ENCODE measurements around the gene FANCB.

Gene FANCB

GRCh38 chrX:14872851-14873675, at the start of gene FANCB, which contains the start of gene MOSPD2:
FANCB (minus strand) TSS chrX:14873069; CDS start chrX:14865510, 7,559 bp downstream.
MOSPD2 (plus strand) TSS chrX:14873421; CDS start chrX:14873529, 108 bp downstream.
- H3K4me3 ChIP-seq (ENCODE audit: low read length) = peak within 1 kb of the TSS; percentile 95
- H3K36me3 ChIP-seq (ENCODE audit: control insufficient read depth, low read depth, low read length) = peaks cover 7% of the 10 kb centered on the region
- H3K9ac ChIP-seq (ENCODE audit: low read length) = peak within 1 kb of the TSS; percentile 85
- peak within 1 kb of the TSS; percentile 77 for H3K27ac ChIP-seq (ENCODE audit: low read length)
- H3K4me1 ChIP-seq (ENCODE audit: control insufficient read depth, low read depth, low read length) = peaks cover 10% of the 10 kb centered on the region
- H3K9me3 ChIP-seq (ENCODE audit: control insufficient read depth, low read depth, low read length) = no peaks in the 10 kb centered on the region
- no peaks in the 10 kb centered on the region for H3K27me3 ChIP-seq (ENCODE audit: control insufficient read depth, insufficient read depth, low read length)

GRCh38 chrX:14922437-14922836, 49.6 kb upstream of the FANCB start:
- Histone ChIP-seq H3K9me3 (ENCODE audit: control insufficient read depth, low read depth, low read length) (no peaks in the 10 kb centered on the region), H3K4me1 (ENCODE audit: control insufficient read depth, low read depth, low read length) (no peaks in the 10 kb centered on the region), H3K36me3 (ENCODE audit: control insufficient read depth, low read depth, low read length) (peaks cover 19% of the 10 kb centered on the region), H3K4me3 (ENCODE audit: low read length) (no peak overlapping the region), H3K27ac (ENCODE audit: low read length) (no peak overlapping the region), H3K27me3 (ENCODE audit: control insufficient read depth, insufficient read depth, low read length) (no peaks in the 10 kb centered on the region), H3K9ac (ENCODE audit: low read length) (no peak overlapping the region)

GRCh38 chrX:14920196-14920595, 47.3 kb upstream of the FANCB start:
- no peak overlapping the region for H3K27ac ChIP-seq (ENCODE audit: low read length)

GRCh38 chrX:14919407-14919806, 46.5 kb upstream of the FANCB start:
- Histone ChIP-seq H3K4me3 (ENCODE audit: low read length) (no peak overlapping the region), H3K36me3 (ENCODE audit: control insufficient read depth, low read depth, low read length) (peaks cover 38% of the 10 kb centered on the region), H3K27ac (ENCODE audit: low read length) (no peak overlapping the region), H3K9ac (ENCODE audit: low read length) (no peak overlapping the region), H3K27me3 (ENCODE audit: control insufficient read depth, insufficient read depth, low read length) (no peaks in the 10 kb centered on the region), H3K9me3 (ENCODE audit: control insufficient read depth, low read depth, low read length) (no peaks in the 10 kb centered on the region), H3K4me1 (ENCODE audit: control insufficient read depth, low read depth, low read length) (no peaks in the 10 kb centered on the region)

More at GRCh38 chrX:14920196-14920595, 47.3 kb upstream of the FANCB start:
- Histone ChIP-seq H3K4me1 (ENCODE audit: control insufficient read depth, low read depth, low read length) (no peaks in the 10 kb centered on the region), H3K36me3 (ENCODE audit: control insufficient read depth, low read depth, low read length) (peaks cover 35% of the 10 kb centered on the region), H3K9ac (ENCODE audit: low read length) (no peak overlapping the region), H3K9me3 (ENCODE audit: control insufficient read depth, low read depth, low read length) (no peaks in the 10 kb centered on the region), H3K4me3 (ENCODE audit: low read length) (no peak overlapping the region), H3K27me3 (ENCODE audit: control insufficient read depth, insufficient read depth, low read length) (no peaks in the 10 kb centered on the region)

GRCh38 chrX:14916017-14916674, 43.3 kb upstream of the FANCB start:
- Histone ChIP-seq H3K27ac (ENCODE audit: low read length) (no peak overlapping the region), H3K9me3 (ENCODE audit: control insufficient read depth, low read depth, low read length) (no peaks in the 10 kb centered on the region), H3K9ac (ENCODE audit: low read length) (no peak overlapping the region), H3K27me3 (ENCODE audit: control insufficient read depth, insufficient read depth, low read length) (no peaks in the 10 kb centered on the region), H3K36me3 (ENCODE audit: control insufficient read depth, low read depth, low read length) (peaks cover 53% of the 10 kb centered on the region), H3K4me1 (ENCODE audit: control insufficient read depth, low read depth, low read length) (no peaks in the 10 kb centered on the region), H3K4me3 (ENCODE audit: low read length) (no peak overlapping the region)

GRCh38 chrX:14915596-14915995, 42.7 kb upstream of the FANCB start:
- no peak overlapping the region for H3K9ac ChIP-seq (ENCODE audit: low read length)
- H3K4me3 ChIP-seq (ENCODE audit: low read length) = no peak overlapping the region
- H3K9me3 ChIP-seq (ENCODE audit: control insufficient read depth, low read depth, low read length) = no peaks in the 10 kb centered on the region
- H3K27ac ChIP-seq (ENCODE audit: low read length) = no peak overlapping the region
- H3K36me3 ChIP-seq (ENCODE audit: control insufficient read depth, low read depth, low read length) = peaks cover 55% of the 10 kb centered on the region
- H3K27me3 ChIP-seq (ENCODE audit: control insufficient read depth, insufficient read depth, low read length) = no peaks in the 10 kb centered on the region
- H3K4me1 ChIP-seq (ENCODE audit: control insufficient read depth, low read depth, low read length) = no peaks in the 10 kb centered on the region

GRCh38 chrX:14913241-14913640, 40.4 kb upstream of the FANCB start:
- H3K9me3 ChIP-seq (ENCODE audit: control insufficient read depth, low read depth, low read length) = no peaks in the 10 kb centered on the region
- H3K36me3 ChIP-seq (ENCODE audit: control insufficient read depth, low read depth, low read length) = peaks cover 48% of the 10 kb centered on the region

GRCh38 chrX:14903891-14904290, 31.0 kb upstream of the FANCB start:
- peaks cover 6% of the 10 kb centered on the region for H3K9me3 ChIP-seq (ENCODE audit: control insufficient read depth, low read depth, low read length)
- no peak overlapping the region for H3K27ac ChIP-seq (ENCODE audit: low read length)
- no peak overlapping the region for H3K4me3 ChIP-seq (ENCODE audit: low read length)
- H3K4me1 ChIP-seq (ENCODE audit: control insufficient read depth, low read depth, low read length) = peaks cover 6% of the 10 kb centered on the region
- H3K36me3 ChIP-seq (ENCODE audit: control insufficient read depth, low read depth, low read length) = peaks cover 11% of the 10 kb centered on the region
- H3K27me3 ChIP-seq (ENCODE audit: control insufficient read depth, insufficient read depth, low read length) = no peaks in the 10 kb centered on the region
- no peak overlapping the region for H3K9ac ChIP-seq (ENCODE audit: low read length)

More at GRCh38 chrX:14913241-14913640, 40.4 kb upstream of the FANCB start:
- H3K4me3 ChIP-seq (ENCODE audit: low read length) = no peak overlapping the region
- no peak overlapping the region for H3K27ac ChIP-seq (ENCODE audit: low read length)
- H3K27me3 ChIP-seq (ENCODE audit: control insufficient read depth, insufficient read depth, low read length) = no peaks in the 10 kb centered on the region
- no peaks in the 10 kb centered on the region for H3K4me1 ChIP-seq (ENCODE audit: control insufficient read depth, low read depth, low read length)
- H3K9ac ChIP-seq (ENCODE audit: low read length) = no peak overlapping the region

GRCh38 chrX:14902537-14902936, 29.7 kb upstream of the FANCB start:
- no peak overlapping the region for H3K9ac ChIP-seq (ENCODE audit: low read length)
- peaks cover 6% of the 10 kb centered on the region for H3K9me3 ChIP-seq (ENCODE audit: control insufficient read depth, low read depth, low read length)
- peaks cover 6% of the 10 kb centered on the region for H3K4me1 ChIP-seq (ENCODE audit: control insufficient read depth, low read depth, low read length)
- H3K27me3 ChIP-seq (ENCODE audit: control insufficient read depth, insufficient read depth, low read length) = no peaks in the 10 kb centered on the region
- no peak overlapping the region for H3K4me3 ChIP-seq (ENCODE audit: low read length)
- H3K36me3 ChIP-seq (ENCODE audit: control insufficient read depth, low read depth, low read length) = peaks cover 14% of the 10 kb centered on the region
- H3K27ac ChIP-seq (ENCODE audit: low read length) = no peak overlapping the region

- Histone ChIP-seq H3K36me3 (ENCODE audit: control insufficient read depth, low read depth, low read length) (peaks cover 12% of the 10 kb centered on the region), H3K4me3 (ENCODE audit: low read length) (no peak overlapping the region), H3K9ac (ENCODE audit: low read length) (no peak overlapping the region), H3K9me3 (ENCODE audit: control insufficient read depth, low read depth, low read length) (peaks cover 5% of the 10 kb centered on the region), H3K4me1 (ENCODE audit: control insufficient read depth, low read depth, low read length) (peaks cover 6% of the 10 kb centered on the region), H3K27ac (ENCODE audit: low read length) (peak overlapping the region; percentile 15), H3K27me3 (ENCODE audit: control insufficient read depth, insufficient read depth, low read length) (no peaks in the 10 kb centered on the region)
Measured at GRCh38 chrX:14899607-14900006, 26.7 kb upstream of the FANCB start.

- Histone ChIP-seq H3K36me3 (ENCODE audit: control insufficient read depth, low read depth, low read length) (peaks cover 3% of the 10 kb centered on the region), H3K9me3 (ENCODE audit: control insufficient read depth, low read depth, low read length) (no peaks in the 10 kb centered on the region), H3K4me1 (ENCODE audit: control insufficient read depth, low read depth, low read length) (peaks cover 6% of the 10 kb centered on the region), H3K27ac (ENCODE audit: low read length) (no peak overlapping the region), H3K9ac (ENCODE audit: low read length) (no peak overlapping the region), H3K27me3 (ENCODE audit: control insufficient read depth, insufficient read depth, low read length) (no peaks in the 10 kb centered on the region), H3K4me3 (ENCODE audit: low read length) (no peak overlapping the region)
Measured at GRCh38 chrX:14897042-14897441, 24.2 kb upstream of the FANCB start.
